Suppressor macrophage (primary cell): Measurements from ENCODE around the gene ZBTB7A.

Source experiments
- DNase-seq, 4 experiments: peaks; one replicate each; pipeline ENCODE4 v3.0.0-alpha.2; 2020 to 2022

Gene ZBTB7A

DNA sequence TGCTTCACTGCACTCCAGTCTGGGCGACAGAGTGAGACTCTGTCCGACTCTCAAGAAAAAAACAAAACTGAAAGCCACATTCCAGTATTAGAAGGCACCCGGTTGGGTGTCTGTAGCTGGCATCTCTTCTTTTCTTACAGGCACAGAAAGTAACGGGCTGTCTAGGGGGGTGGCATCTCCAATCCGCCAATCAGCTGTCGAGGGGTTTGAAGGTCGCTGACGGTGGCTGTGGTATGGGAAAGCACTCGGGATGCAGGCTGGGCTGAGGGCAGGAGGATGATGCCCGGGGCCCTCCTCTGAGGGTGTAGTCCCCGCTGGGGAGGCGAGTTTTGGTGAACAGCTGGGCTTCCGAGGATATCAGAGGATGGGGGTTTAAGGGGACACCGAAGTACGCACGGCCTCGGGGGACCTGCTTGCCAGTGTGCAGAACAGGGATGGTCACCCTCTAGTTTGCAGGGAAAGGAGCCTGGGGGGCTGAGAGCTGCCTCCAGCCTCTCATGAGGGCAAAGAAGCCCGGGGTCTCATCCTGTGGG, 27.0 kb upstream of the ZBTB7A start:
- no peak for DNase-seq

DNA sequence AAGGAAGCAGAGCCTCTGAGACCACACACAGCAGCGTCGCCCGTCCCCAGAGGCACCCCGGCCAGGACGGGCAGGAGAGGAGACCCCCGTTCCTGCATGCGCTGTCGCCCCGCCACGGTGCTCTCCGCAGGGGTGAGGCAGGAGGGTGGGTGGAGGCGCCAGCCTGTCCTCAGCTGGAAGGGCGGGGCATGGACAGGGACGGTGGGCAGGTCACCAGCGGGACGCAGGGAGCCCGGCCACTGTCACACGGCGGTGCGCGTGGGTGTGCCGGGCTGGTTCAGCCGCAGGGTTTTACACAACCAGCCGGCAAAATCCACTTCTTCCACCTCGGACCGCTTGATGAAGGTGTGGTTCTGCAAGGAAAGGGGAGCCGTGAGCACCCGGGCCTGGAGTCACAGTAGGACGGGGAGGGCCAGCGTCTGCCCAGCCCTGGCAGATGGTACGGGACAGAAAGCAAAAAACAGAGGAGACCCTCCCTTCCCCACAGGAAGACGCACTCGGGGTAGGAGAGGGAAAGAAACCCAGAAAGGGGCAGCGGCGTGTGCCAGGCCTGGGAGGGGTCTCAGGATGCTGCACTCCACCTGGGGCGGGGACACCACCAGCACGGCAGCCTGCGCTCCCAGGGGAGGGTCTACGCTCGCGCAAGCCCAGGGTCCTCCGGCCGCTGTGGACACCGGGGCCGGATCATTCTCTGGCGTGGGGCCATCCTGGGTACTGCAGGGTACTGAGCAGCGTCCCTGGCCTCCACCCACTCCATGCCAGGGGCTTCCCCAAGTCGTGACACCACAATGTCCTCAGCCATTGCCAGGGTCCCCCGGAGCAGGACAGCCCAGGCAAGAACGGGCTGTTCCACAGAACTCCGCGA, 23.9 kb upstream of the ZBTB7A start:
- DNase-seq: no peak

DNA sequence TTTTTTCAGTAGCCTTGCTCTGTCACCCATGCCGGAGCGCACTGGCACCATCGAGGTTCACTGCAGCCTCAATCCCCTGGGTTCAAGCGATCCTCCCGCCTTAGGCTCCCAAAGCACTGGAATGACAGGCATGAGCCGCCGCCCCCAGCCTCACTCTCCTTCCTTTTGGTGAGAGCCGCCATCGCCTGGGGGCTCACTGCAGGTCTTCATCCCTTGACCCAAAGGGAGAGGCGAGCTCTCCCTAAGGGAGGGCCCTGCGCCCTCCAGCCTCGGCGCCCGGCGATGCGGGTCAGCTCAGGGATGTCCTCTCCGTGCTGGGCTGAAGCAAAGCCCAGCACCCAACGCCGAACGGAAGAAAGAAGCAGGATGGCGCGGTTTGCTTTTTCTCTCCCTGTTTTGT, 23.2 kb upstream of the ZBTB7A start:
- no peak for DNase-seq

DNA sequence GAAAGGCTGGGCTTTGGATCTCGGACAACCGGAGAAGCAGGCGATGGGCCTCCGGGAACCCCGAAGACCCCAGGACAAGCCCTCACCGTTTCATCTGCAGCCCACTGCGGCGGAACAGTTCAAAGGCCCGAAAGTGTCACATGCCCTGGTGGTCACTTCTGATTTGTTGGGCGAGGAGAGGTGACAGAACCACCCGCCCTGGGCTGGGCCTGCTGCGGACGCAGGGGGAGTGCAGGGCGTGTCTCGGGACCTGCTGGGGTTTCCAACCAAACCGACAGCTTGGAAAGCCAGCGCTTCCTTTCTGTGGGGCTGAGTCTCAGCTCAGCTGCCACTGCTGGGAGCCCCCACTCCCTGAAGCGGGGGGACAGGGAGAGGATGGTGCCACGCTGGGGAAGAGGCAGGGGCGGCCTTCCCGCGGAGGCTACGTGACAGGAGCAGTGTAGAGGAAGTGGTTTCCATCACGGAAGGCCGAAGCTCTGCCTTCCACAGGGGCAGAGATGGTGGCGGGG, 22.8 kb upstream of the ZBTB7A start:
- DNase-seq: peak; percentile 66 to 91 (median 83)

DNA sequence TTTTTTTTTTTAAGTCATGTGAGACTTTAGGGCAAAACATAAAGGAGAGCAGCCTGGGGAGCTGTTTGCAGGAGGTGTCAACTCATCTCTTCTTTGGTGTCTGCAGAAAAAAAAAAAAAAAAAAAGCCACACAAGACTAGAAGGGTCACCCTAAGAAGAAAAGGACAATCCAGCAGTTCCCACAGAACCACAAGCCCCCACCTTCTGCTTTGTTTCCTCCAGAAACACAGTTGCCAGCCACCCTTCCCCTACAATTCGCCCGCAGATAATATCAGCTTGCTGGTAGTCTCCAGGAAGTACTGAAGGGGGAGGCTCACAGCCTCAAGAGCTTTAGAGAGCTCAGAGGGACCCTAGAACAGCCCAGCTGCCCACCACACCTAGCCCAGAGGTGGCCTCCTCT, 22.3 kb upstream of the ZBTB7A start:
- peak in 3 of 4 experiments; percentile 47 to 58 (median 50) for DNase-seq

DNA sequence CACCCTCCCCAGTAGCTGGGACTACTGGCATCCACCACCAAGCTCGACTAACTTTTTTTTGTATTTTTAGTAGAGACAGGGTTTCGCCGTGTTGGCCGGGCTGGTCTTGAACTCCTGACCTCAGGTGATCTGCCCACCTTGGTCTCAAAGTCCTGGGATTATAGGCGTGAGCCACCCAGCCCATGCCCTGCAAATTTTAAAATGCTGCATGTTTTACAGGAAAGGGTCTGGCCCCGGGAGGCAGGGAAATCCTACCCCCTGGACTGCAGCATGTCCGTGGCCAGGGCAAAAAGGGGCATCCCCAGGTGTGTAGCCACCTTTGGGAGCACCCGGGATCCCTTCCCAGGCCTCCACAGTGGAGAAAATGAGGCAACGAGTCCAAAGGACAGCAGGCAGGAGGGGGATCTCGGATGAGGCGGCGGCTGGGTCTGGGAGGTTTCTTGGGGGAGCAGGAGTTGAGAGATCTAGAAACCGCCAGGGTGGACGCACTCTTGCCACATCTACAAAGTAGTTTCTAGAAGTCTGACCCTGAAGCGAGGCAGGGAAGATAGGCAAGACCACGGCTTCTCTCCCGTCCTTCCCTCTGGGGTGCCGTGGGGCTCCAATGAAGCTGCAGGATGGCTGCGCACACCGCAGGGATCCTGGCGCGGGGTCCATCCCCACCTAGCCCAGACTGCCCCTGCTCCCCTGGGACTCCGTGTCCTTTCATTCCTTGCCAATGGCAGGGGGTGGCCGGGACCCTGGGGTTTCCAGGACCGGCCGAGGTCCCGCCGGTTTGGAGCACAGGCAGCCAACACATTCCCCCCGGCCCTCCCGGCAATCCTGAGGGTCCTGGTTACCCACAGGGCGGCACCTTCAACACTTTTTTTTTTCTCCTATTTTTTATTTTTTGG, 21.3 kb upstream of the ZBTB7A start:
- DNase-seq: no peak

DNA sequence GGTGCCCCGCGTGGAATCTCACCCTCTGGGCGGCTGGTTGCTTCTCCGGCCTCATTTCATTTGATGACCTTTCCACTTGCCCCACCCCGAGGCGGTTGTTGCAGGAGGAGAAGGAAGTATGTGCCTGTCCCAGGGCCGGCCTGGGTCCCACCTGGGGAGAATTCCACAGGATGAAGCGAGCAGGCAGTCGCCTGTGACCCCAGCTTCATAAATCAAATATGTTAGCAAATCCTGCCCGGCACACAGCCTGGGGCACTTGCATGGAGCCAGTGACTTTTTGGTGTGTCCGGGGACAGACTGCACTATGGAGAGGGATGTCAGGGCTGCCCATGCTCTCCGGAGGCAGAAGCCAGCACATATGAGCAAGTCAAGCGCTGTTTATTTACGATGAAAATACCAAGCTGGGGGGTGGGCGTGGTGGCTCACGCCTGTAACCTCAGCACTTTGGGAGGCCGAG, 19.7 kb upstream of the ZBTB7A start:
- DNase-seq: no peak

DNA sequence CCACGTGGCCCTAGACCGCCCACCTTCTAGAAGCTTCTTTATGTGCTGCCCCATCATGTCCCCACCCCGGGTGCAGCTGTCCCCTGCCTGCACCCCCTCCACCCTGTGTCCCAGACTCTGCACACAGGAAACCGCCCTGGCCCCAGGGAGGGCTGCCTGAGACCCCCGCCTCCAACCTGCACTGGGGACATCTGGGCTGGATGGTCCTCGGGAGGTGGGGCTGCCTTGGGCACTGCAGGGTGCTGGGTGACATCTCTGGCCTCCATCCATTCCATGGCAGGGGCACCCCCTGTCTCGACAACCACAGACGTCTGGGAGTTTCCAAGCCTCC, 17.8 kb upstream of the ZBTB7A start:
- no peak for DNase-seq

DNA sequence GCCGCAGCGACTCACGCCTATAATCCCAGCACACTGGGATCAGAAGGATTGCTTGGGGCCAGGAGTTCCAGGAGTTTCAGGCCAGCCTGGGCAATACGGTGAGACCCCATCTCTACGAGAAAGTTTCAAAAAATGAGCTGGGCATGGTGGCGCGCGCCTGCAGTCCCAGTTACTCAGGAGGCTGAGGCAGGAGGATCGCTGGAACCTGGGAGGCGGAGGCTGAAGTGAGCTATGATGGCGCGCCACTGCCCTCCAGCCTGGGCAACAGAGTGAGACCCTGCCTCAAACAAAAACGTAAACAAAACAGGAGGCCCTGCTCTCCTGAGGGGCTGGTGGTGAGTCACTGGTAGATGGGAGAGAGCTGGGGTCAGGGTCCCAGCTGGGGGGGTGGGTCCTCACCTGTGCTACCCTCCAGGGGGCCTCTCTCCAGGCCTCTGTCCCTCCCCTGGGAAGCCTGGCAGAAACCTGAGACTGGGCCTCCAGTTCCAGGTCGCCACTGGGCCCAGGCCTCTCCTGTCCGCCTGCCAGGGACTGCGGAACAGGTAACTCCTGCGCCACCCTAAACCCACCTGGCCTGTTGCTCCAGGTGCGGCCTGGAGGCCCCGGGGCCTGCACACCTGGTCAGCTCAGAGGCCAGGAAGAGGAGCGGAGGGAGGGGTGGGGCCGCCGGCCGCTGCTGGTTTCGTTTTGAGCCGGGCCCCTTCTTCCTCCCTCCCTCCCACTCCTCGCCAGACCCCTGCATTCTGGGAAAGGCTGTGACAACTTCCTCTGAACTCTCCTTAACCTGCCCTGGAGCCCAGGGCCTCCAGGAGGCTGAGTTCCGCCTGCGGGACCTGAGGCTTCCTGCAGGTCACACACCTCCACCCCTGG, 17.2 kb upstream of the ZBTB7A start:
- peak in 2 of 4 experiments; percentile 36 to 52 for DNase-seq

DNA sequence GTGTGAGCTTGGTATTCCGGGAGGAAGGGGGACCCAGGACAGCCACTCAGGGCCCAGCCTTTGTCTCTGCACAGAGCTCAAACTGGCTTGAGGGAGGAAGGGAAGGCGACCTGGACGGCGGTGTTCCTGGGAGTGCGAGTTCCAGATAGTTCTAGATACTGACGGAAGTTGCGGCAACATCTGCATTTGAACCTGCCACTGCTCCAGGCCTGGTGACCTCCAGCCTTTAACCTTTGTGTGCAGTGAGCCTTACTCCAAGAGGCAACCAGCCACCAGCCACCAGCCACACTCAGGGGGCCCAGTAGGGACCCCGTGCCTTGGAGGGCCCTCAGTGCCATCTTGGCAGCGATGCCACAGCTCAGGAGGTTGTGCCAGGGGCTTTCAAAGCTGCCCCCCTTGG, 15.5 kb upstream of the ZBTB7A start:
- DNase-seq: no peak

DNA sequence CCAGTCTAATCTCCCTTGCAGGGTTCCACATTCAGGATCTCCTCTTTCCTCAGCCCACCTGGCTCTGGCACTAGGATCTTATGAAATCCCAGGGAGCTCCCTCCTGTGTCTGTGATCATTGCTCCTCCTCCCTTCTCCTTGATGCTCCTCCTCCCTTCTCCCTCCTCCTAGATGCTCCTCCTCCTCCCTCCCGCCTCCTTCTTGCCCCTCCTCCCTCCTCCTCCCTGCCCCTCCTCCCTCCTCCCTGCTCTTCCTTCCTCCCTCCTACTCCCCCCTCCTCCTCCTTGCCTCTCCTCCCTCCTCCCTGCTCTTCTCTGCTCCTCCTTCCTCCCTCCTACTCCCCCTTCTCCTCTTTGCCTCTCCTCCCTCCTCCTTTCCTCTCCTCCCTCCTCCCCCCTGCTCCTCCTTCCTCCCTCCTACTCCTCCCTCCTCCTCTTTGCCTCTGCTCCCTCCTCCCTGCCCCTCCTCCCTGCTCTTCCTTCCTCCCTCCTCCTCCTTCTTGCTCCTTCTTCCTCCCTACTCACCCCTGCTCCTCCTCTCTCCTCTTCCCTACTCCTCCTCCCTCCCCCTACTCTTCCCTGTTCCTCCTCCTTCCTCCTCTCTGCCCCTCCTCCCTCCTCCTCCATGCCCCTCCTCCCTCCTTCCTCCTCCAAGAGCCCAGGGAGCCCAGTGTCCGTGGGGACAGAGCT, 14.9 kb upstream of the ZBTB7A start:
- peak in 1 of 4 experiments; percentile 37 for DNase-seq

DNA sequence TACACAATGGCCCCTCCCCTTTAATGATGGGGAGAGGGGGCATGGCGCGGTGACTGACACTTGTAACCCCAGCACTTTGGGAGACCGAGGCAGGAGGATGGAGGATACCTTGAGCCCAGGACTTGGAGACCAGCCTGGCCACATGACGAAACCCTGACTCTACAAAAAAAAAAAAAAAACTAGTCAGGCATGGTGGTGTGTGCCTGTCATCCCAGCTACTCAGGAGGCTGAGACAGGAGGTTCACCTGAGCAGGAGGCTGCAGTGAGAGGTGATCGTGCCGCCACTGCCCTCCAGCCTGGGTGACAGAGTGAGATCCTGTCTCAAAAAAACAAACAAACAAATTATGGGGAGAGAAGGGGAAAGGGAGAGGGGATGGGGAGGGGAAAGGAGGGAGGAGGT, 13.8 kb upstream of the ZBTB7A start:
- no peak for DNase-seq

DNA sequence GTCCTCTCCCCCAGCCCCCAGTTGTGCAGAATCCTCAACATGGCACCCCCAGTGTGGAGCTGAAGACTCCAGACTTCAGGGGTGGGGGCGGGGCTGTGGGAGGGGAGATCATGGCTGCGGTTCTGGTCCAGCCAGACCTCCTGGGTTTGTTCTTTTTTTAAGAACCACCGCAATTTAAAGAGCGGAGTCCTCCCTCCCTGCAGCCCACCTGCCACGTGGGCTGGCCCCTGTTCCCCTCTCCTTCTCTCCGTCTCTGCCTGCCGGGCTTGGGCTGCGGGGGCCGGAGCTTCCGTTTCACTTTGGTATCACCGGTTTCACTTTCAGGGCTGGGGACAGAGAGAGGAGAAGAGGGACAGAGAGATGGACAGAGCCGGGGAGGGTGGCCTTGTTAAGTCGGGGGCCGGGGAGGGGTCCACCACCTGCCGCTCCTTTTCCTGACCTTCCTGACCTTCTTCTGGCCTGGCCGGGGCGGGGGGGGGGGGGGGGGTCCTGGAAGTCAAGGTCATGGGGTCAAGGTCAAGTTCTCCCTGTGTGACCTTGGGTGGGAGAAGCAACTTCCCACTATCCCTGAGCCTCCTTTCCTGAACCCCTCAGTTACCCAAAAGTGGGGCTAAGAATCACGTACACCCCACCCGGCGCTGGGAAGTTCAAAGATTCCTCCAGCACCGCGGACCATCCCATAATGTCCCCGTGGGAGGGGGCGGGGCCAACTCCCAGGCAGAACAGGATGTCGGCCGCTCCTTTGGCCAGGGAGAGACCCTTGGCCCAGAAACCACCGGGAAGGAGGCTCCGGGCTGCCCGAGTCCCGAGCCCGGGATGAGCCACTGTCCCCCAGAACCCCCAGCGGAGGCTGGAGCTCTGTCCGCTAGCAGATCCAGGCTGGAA, 11.3 kb upstream of the ZBTB7A start:
- DNase-seq: peak; percentile 73 to 87 (median 84)

DNA sequence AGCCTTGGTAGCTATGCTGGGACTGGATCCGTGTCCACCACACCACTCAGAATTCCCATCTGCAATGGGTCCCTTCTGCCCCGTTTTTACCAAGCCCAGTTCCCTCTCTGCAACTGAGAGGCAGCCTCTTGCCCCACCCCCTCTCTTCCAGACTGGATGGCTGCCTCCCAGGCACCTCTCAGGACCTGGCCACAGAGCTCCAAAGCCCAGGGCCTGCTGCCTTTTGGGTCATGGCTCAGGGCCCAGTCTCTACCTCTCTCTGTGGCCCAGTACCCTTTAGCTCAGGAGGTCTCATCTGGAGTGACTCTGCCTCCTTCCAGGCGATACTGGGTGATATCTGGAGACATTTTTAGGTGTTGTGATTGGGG, 10.3 kb upstream of the ZBTB7A start:
- DNase-seq: peak in 2 of 4 experiments; percentile 48 to 52

DNA sequence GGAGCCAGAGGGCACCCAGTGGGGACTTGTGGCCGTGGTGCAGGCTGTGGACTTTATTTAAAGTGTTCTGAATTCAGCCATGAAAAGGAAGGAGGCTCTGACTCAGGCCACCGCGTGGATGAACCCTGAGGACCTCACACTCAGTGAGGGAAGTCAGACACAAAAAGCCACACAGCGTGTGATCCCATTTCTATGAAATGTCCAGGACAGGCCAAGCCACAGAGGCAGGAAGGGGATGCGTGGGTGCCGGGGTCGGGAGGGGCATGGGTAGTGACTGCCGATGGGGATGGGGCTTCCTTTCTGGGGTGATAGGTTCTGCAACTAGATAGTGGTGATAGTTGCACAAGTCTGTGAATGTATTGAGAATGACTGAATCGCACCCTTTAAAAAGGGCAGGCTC, 8.7 kb upstream of the ZBTB7A start:
- DNase-seq: peak; percentile 94 to 97 (median 95)

DNA sequence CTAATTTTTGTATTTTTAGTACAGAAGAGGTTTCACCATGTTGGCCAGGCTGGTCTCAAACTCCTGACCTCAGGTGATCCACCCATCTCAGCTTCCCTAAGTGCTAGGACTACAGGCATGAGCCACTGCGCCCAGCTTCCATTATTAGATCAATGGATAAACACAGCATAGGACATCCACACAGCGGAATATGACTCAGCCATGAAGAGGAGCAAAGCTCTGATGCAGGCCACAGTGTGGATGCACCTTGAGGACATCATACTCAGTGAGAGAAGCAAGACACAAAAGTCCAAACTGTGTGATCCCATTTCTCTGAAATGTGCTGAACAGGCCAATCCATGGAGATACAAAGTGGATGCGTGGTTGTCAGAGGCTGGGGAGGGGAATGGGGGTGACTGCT, 4.9 kb upstream of the ZBTB7A start:
- no peak for DNase-seq

DNA sequence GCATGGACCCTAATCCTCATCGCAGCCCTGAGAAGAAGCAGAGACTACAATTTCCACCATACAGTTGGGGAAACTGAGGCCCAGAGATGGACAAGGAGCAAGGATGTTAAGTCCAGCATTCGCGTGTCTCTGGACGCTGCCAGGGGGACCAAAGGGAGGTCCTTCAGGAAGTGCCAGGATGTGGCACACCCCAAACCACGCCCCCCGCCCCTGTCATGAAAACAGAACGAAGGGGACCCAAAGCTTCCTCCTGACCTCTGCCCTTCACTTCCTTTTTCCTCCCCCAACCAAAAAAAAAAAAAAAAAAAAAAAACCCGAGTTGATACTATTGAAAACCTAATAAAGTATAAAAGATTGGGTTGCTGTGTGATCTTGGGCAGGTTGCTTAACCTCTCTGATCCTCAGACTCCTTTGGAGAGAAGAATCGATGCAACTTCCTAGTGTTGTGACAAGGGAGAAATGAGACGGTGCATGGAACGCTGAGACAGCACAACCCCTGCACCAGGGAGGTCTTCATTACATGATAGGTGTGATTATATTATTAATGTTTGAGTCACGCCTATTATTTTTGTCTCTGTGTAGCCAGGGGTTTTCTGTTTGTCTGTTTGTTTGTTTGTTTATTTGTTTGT, 2.7 kb upstream of the ZBTB7A start:
- peak; percentile 73 to 87 (median 80) for DNase-seq

DNA sequence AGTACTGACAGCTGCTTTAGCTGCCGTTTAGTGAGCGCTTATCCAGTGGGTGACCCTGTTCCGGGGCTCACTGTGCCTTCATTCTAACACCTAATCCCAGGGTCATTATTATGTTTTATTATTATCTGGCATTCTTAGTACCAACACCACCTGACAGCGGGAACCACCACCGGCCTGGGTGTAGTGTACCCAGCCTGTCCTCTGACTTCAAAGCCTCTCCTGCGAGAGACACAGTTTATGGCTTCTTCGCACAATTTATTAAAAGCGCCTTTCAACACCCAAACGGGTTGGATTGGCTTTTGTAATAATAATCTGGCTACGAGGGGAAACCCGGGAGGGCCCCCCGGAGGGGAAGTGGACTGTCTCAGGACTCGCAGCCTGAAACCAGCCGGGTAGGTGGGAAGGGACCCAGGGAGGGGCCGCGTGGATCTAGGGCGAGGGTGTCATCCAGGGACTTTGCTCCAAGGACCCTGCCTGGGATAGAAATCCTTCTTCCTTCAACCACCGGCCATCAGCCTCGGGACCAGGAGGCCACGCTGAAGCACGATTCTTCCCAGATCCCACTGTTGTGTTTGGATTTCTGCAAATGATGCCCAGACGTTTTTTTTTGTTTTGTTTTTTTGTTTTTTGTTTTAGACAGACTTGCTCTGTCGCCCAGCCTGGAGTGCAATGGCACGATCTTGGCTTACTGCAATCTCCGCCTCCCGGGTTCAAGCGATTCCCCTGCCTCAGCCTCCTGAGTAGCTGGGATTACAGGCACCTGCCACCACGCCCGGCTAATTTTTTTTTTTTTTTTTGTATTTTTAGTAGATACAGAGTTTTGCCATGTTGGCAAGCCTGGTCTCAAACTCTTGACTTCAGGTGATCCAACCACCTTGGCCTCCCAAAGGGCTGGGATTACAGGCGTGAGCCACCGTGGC, 1.6 kb upstream of the ZBTB7A start:
- peak in 3 of 4 experiments; percentile 51 to 71 (median 63) for DNase-seq
